Fibroblast of gingiva (primary cell): ENCODE measurements around the gene NEDD4L.

Experiments used
- DNase-seq: peaks from one replicate; pipeline ENCODE4 v3.0.0-alpha.2; 2011; ENCODE audit warnings: low read depth

Gene NEDD4L

GRCh38 chr18:58052960-58053359, 8.9 kb downstream of the NEDD4L start:
- DNase-seq = no peak

- peak; percentile 11 for DNase-seq
Measured at GRCh38 chr18:58054041-58054781, 10.2 kb downstream of the NEDD4L start.

- DNase-seq = no peak
Measured at GRCh38 chr18:58055890-58056558, 12.0 kb downstream of the NEDD4L start.

- DNase-seq = no peak
Measured at GRCh38 chr18:58056852-58057251, 12.8 kb downstream of the NEDD4L start.

GRCh38 chr18:58057291-58057965, 13.4 kb downstream of the NEDD4L start:
- no peak for DNase-seq

GRCh38 chr18:58058720-58059119, 14.7 kb downstream of the NEDD4L start:
- no peak for DNase-seq

GRCh38 chr18:58060254-58060653, 16.2 kb downstream of the NEDD4L start:
- DNase-seq = no peak

GRCh38 chr18:58061349-58061748, 17.3 kb downstream of the NEDD4L start:
- no peak for DNase-seq

- no peak for DNase-seq
Measured at GRCh38 chr18:58064406-58064998, 20.5 kb downstream of the NEDD4L start.

GRCh38 chr18:58065956-58066355, 21.9 kb downstream of the NEDD4L start:
- DNase-seq = no peak

GRCh38 chr18:58067601-58068000, 23.6 kb downstream of the NEDD4L start:
- DNase-seq = no peak

- DNase-seq = no peak
Measured at GRCh38 chr18:58069099-58069498, 25.1 kb downstream of the NEDD4L start.

- DNase-seq = no peak
Measured at GRCh38 chr18:58069721-58070292, 25.8 kb downstream of the NEDD4L start.

GRCh38 chr18:58076052-58076451, 32.0 kb downstream of the NEDD4L start:
- no peak for DNase-seq

GRCh38 chr18:58077329-58077728, 33.3 kb downstream of the NEDD4L start:
- DNase-seq = no peak

- DNase-seq = no peak
Measured at GRCh38 chr18:58078889-58079573, 35.0 kb downstream of the NEDD4L start.

- no peak for DNase-seq
Measured at GRCh38 chr18:58080451-58080850, 36.4 kb downstream of the NEDD4L start.

- DNase-seq = no peak
Measured at GRCh38 chr18:58087928-58088690, 44.1 kb downstream of the NEDD4L start.

GRCh38 chr18:58088691-58089065, 44.7 kb downstream of the NEDD4L start:
- no peak for DNase-seq

- DNase-seq = no peak
Measured at GRCh38 chr18:58091099-58091611, 47.1 kb downstream of the NEDD4L start.

- DNase-seq = no peak
Measured at GRCh38 chr18:58093311-58093803, 49.3 kb downstream of the NEDD4L start.
